ENCODE results near the gene INTS7.

INTS7 gene

DNA sequence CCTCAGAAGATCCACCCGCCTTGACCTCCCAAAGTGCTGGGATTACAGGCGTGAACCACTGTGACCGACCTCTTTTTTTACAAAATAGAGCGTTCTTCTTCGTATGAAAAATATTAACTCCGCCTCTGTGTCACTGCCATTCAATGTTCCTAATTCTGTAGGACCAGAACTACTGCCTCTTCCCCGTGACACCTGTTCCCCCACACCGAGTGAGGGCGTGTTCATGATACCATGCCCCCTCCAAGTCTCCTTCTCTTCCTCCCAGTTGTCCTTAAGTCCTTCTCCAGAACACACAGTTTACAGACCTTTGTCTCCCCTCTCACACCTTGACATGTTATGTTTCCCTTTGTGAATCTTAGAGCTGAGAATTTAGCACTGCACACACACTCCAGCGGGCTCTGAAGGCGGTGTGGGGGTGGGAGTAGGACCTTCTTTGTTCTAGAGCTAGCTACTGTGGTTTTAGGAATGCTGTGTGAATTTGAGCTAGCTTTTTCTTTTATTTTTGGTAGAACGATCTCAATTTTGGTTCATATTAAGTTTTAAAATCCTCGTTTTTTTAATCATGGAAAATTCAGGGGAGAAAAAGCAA, 122.4 kb downstream of the INTS7 start:
- DNase-seq (ENCODE audit: low spot score), result no peak
- no peak overlapping the region for H3K27ac ChIP-seq
- no peak overlapping the region for H3K4me3 ChIP-seq
- TF ChIP-seq, protein P1, sequence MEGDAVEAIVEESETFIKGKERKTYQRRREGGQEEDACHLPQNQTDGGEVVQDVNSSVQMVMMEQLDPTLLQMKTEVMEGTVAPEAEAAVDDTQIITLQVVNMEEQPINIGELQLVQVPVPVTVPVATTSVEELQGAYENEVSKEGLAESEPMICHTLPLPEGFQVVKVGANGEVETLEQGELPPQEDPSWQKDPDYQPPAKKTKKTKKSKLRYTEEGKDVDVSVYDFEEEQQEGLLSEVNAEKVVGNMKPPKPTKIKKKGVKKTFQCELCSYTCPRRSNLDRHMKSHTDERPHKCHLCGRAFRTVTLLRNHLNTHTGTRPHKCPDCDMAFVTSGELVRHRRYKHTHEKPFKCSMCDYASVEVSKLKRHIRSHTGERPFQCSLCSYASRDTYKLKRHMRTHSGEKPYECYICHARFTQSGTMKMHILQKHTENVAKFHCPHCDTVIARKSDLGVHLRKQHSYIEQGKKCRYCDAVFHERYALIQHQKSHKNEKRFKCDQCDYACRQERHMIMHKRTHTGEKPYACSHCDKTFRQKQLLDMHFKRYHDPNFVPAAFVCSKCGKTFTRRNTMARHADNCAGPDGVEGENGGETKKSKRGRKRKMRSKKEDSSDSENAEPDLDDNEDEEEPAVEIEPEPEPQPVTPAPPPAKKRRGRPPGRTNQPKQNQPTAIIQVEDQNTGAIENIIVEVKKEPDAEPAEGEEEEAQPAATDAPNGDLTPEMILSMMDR (IDR thresholded peaks at IDR 0.05), result no peak

DNA sequence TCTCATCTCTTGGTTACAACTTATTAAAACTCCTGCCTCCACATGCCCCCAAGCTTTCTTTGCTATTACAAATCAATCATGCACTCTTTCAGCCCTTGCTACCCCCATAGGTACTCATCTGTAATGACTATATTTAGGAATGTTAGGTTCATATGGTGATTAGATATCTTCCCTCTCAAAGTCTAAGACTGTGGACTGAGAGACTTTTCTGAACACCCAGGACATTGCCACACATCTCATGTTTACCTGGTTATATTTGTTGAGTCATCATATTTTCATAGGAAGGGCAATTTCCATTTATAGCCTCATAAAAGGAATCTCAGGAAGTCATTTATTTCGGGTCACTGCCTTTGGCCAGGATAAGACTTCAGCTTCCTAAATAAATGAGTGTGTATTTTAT, 123.3 kb downstream of the INTS7 start:
- TF ChIP-seq, protein P1 (IDR thresholded peaks at IDR 0.05), result no peak
- Histone ChIP-seq H3K4me3 (no peak overlapping the region), H3K27ac (no peak overlapping the region)
- no peak for DNase-seq (ENCODE audit: low spot score)

DNA sequence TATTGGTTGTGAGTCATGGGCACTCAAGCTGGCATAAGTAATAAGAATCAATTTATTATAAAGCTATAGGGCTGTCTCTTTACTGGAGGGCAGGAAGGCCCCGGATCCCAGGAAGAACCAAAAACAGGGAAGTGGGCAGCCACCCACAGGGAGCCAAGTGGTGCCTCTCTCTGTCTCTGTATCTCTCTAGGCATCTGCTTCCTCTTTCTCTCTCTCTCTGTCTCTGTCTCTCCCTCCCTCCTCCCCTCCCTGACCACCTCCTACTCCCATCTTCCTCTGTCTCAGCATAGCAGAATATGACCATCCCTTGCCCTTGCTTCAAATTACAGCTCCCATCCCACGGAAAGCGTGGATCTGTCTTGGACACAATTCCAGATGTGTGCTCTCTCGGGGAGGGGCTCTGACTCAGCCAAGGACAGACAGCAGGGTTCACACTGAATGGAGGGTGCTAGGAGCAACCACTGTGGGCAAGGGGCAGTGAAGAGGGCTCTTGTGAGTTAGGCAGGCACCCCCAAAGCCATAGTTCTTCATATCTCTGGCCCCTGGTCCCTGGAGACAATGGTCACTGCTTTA, 124.4 kb downstream of the INTS7 start:
- Histone ChIP-seq H3K27ac (no peak overlapping the region), H3K4me3 (no peak overlapping the region)
- DNase-seq (ENCODE audit: low spot score), result no peak
- TF ChIP-seq, protein P1 (IDR thresholded peaks at IDR 0.05), result no peak

DNA sequence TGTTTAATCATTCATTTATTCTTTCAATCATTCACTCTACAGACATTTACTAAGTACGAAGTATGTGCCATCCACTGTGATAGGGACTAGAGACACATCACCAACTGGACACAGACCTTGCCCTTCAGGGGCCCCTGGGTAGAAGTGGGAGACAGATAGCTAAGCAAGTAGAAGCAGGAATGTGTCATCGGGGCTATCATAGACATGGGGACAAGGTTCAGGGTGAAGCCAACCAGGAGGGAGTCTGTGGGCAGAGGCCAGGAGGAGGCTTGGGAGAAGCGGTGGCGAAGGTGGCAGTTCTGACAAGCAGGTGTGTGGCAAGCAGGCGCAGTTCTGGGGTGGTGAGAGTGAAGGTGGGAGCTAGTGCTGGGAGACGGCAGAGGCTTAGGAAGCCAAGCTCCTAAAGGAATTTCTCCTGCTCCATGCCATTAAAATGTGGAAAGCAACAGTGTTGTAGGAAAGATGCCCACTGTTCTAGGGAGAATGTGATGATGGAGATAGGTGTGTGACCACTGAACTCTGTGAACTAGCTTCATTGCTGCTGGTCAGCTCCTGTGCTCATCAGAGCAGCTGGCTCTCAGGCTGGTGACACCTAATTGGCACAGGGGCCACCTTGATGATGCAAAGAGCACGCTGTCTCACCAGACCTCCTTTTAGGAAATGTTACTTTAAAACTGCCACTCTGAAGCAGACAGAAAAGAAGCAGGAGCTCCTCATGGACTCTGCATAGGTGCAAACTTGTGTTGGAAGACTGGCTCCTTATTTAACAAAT, 125.1 kb downstream of the INTS7 start:
- Histone ChIP-seq H3K27ac (no peak overlapping the region), H3K4me3 (no peak overlapping the region)
- TF ChIP-seq, protein P1 (IDR thresholded peaks at IDR 0.05), result no peak
- no peak for DNase-seq (ENCODE audit: low spot score)

DNA sequence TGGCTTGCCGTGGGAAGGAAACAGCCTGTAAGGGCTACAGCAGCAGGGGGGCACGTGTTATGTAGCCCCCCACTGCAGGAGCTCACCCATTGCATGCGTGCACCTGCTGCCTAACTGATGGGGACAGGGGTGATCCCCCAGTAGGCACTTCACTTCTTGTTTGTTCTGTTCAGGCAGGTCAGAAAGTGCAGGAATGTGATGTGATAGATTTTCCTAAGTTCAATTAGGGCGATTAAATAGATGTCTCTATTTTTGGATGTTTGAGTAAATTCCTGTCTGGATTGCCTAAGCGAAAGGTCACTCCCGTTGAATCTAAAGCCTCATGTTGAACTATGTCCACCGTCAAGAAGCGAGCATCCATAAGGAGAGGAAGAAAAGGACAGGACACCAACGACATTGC, 126.0 kb downstream of the INTS7 start:
- H3K4me3 ChIP-seq, result no peak overlapping the region
- no peak for DNase-seq (ENCODE audit: low spot score)
- TF ChIP-seq, protein P1 (IDR thresholded peaks at IDR 0.05), result no peak
- H3K27ac ChIP-seq, result no peak overlapping the region

DNA sequence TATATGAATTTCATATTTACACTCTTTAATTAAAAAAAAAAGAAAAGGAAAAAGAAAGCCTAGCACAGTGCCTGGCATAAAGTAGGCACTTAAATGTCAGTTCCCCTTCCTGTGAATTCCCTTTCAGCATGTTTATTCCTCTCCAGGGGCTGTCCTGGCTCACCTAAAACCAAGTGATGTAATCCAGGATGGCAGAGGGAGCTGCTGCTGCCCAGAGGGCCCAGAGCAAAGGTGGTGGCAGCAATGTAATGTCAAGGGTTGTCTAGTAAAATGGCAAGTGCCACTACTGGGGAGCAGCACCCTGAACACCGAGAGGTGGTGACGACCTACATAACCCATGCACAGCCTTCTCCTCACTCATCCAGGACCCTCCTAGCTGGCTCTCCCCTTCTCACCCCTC, 126.4 kb downstream of the INTS7 start:
- TF ChIP-seq, protein P1 (IDR thresholded peaks at IDR 0.05), result no peak
- Histone ChIP-seq H3K27ac (no peak overlapping the region), H3K4me3 (no peak overlapping the region)
- DNase-seq (ENCODE audit: low spot score), result no peak

DNA sequence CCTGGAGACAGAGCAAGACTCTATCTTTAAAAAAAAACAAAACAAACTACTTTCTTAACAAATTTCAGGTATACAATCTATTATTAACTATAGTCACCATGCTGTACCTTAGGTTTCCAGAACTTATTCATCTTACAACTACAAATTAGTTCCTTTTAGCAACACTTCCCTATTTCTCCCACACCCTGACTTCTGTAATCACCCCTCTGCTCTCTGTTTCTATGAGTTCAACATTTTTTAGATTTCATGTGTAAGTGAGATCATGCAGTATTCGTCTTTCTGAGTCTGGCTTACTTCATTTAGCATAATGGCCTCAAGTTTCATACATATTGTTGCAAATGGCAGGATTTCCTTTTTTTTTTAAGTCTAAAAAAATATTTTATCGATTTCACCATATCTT, 126.9 kb downstream of the INTS7 start:
- Histone ChIP-seq H3K27ac (no peak overlapping the region), H3K4me3 (no peak overlapping the region)
- TF ChIP-seq, protein P1 (IDR thresholded peaks at IDR 0.05), result no peak
- DNase-seq (ENCODE audit: low spot score), result no peak

Measured in coronary artery (tissue), 2 donors.